Psoas muscle (tissue), 8 donors: ENCODE data around the gene SYNE2. TPM values are rescaled to one million over a fixed set of nuclear protein-coding genes. Genes with fewer than 3 reads are reported as not detected.
"Not testable (repeated sequence)": the region's sequence is repeated elsewhere in the genome, so short reads cannot be mapped to it uniquely, and the experiment has no call there.

Source experiments
- ATAC-seq, 4 donors: fragments of 200-7000 bp; cut with Tn5 transposase; one replicate each; pipeline ENCODE4 v1.9.1; 2020; ENCODE audit warnings: moderate library complexity in 3 of 4, mild to moderate bottlenecking in 2 of 4
- DNase-seq, 2 donors: peaks; one replicate each; pipeline ENCODE4 v3.0.0-alpha.2; 2020
- H3K27ac ChIP-seq: fragments of 200-600 bp; one replicate; pipeline ENCODE4 v1.8.0; 2022
- H3K27me3 ChIP-seq, 3 donors: fragments of 200-600 bp in 1 of 3; one replicate each; pipeline versions ENCODE4 v1.6.1 to v1.8.0; 2013 to 2022; ENCODE audit warnings: low read length in 2 of 3, mild to moderate bottlenecking in 2 of 3, moderate library complexity in 1 of 3; ENCODE audit not compliant: insufficient read depth in 3 of 3
- H3K36me3 ChIP-seq, 2 donors: fragments of 200-600 bp in 1 of 2; one replicate each; pipeline versions ENCODE4 v1.6.1 to v1.8.0; 2013 to 2022; ENCODE audit warnings: low read depth in 1 of 2, mild to moderate bottlenecking in 1 of 2, moderate library complexity in 1 of 2; ENCODE audit not compliant: insufficient read depth in 1 of 2
- H3K4me1 ChIP-seq: fragments of 200-600 bp; one replicate; pipeline ENCODE4 v1.8.0; 2022
- H3K4me3 ChIP-seq: fragments of 200-600 bp; one replicate; pipeline ENCODE4 v1.8.0; 2022; ENCODE audit warnings: mild to moderate bottlenecking
- H3K9me3 ChIP-seq: fragments of 200-600 bp; one replicate; pipeline ENCODE4 v1.8.0; 2022
- CTCF ChIP-seq: fragments of 200-600 bp; IDR thresholded peaks from one replicate; pipeline ENCODE4 v1.8.0; 2022; ENCODE audit warnings: antibody characterized with exemption
- WGBS, 3 donors: extraction: QIAGEN DNeasy Blood & Tissue Kit; methylation state at CpG; one replicate each; pipeline versions ENCODE4 v1.1.6 to v1.1.7; 2013; 5-methylcytosine and 5-hydroxymethylcytosine counted together
- intact Hi-C, 2 donors: fragments of 100-400 bp; cut with DNase I; formaldehyde crosslinking; loops; one replicate each; pipeline versions ENCODE4 v1.11.0 to v1.14.2; 2022
- long read RNA-seq, 2 donors: library from polyadenylated mRNA; unstranded; transcript quantifications; one replicate each; pipeline ENCODE4 v2.0.0, GENCODE V29; 2021
- polyA plus RNA-seq, 3 donors: library from polyadenylated mRNA; stranded (reverse); fragments of 200-250 nt; gene quantifications; one replicate each; pipeline ENCODE4 v1.2.3, GENCODE V29; 2013
- total RNA-seq, 4 donors: library from RNA; stranded (reverse); fragmentation: NEBNext Ultra II Directional in 2 of 4; extraction: Animal tissue kit (Norgen Biotek cat#: 25700) in 2 of 4; gene quantifications; one replicate each; pipeline versions ENCODE4 v1.2.1 to v1.2.4, GENCODE V29; 2021 to 2023
- donor health status: healthy with polysubstance abuse.
- donor health status: DM: no; HTN: no; CAD: no; lungs with moderate emphysema.
- donor health status: Bipolar disorder and iron deficiency.
- donor health status: healthy.
- donor health status: DM: yes; HTN: yes; CAD: no.
- donor health status: DM: no; HTN: no; CAD: no.
- donor health status: DM: no; HTN: no; CAD: no.
- donor health status: DM: yes; HTN: yes; CAD: no.

SYNE2 gene
- total RNA-seq (100 to 1,000 TPM in 3 of 4 donors, 10 to 100 TPM in 1; 78.3 to 239 (median 152) TPM), polyA plus RNA-seq (100 to 1,000 TPM in 2 of 3 donors, 10 to 100 TPM in 1; 23.0 to 188 (median 101) TPM)
- long read RNA-seq, donor 1, partial matches to known transcripts: 32 of 44 reads
- long read RNA-seq, donor 1, other reads (novel, unspliced or antisense): 10 of 44 reads
- long read RNA-seq, donor 2, partial matches to known transcripts: 24 of 40 reads
- long read RNA-seq, donor 2, other reads (novel, unspliced or antisense): 13 of 40 reads

GRCh38 chr14:63852817-63853731 is at the start of gene SYNE2:
Gene SYNE2 (plus strand): TSS chr14:63853004. CDS start chr14:63909149, 56,145 bp downstream.
- intact Hi-C loops: loop anchor here in 1 of 2 donors (5.0 kb wide), 3 partner anchors 44 to 99 kb away; no protein-coding TSS in a partner anchor
- DNase-seq (peak; percentile 77 to 87), ATAC-seq (peak; percentile 92 to 96 (median 94))
- Histone ChIP-seq H3K27me3 (no peaks in the 10 kb centered on the region), H3K4me1 (peaks cover 22% of the 10 kb centered on the region), H3K4me3 (peak within 1 kb of the TSS; percentile 88), H3K9me3 (no peaks in the 10 kb centered on the region), H3K27ac (peak within 1 kb of the TSS; percentile 94), H3K36me3 (no peaks in the 10 kb centered on the region)
- WGBS, 3 donors: 0 to 1% (median 1%) methylated on average over 52 to 124 of the region's 124 CpGs
- TF ChIP-seq CTCF: peak; percentile 37

GRCh38 chr14:63803221-63803791 is 49.5 kb upstream of the SYNE2 start:
- H3K4me3 ChIP-seq, H3K9me3 ChIP-seq, H3K27me3 ChIP-seq, H3K36me3 ChIP-seq, H3K4me1 ChIP-seq, H3K27ac ChIP-seq, DNase-seq, intact Hi-C loops, ATAC-seq: not testable (repeated sequence)
- WGBS, 3 donors: 92 to 94% (median 94%) methylated on average over 22 to 35 of the region's 35 CpGs

- 46 to 65% (median 59%) methylated on average over 2 of the region's 2 CpGs for WGBS, 3 donors
- H3K36me3 ChIP-seq, H3K27ac ChIP-seq, ATAC-seq, intact Hi-C loops, H3K9me3 ChIP-seq, H3K4me1 ChIP-seq, DNase-seq, H3K4me3 ChIP-seq, H3K27me3 ChIP-seq: not testable (repeated sequence)
Observed at GRCh38 chr14:63806064-63806463, 46.7 kb upstream of the SYNE2 start.

- H3K4me1 ChIP-seq, H3K36me3 ChIP-seq, H3K27me3 ChIP-seq, ATAC-seq, H3K27ac ChIP-seq, DNase-seq, H3K4me3 ChIP-seq, intact Hi-C loops, H3K9me3 ChIP-seq: not testable (repeated sequence)
- 70 to 74% (median 72%) methylated on average over 3 of the region's 3 CpGs for WGBS, 3 donors
Observed at GRCh38 chr14:63811692-63812091, 41.1 kb upstream of the SYNE2 start.

GRCh38 chr14:63833728-63834127 is 19.1 kb upstream of the SYNE2 start:
- 92 to 96% (median 95%) methylated on average over 1 of the region's 1 CpG for WGBS, 3 donors
- H3K9me3 ChIP-seq: no peaks in the 10 kb centered on the region
- TF ChIP-seq CTCF: no peak

GRCh38 chr14:63840981-63841380 is 11.8 kb upstream of the SYNE2 start:
- Histone ChIP-seq H3K4me3 (no peak overlapping the region), H3K27ac (no peak overlapping the region), H3K27me3 (no peaks in the 10 kb centered on the region), H3K9me3 (no peaks in the 10 kb centered on the region), H3K36me3 (no peaks in the 10 kb centered on the region), H3K4me1 (no peaks in the 10 kb centered on the region)
- ATAC-seq: no peak
- intact Hi-C loops: no loop called here
- peak in 1 of 2 donors; percentile 19 for DNase-seq
- 27 to 44% (median 42%) methylated on average over 1 of the region's 1 CpG for WGBS, 3 donors
- TF ChIP-seq CTCF: no peak

More at GRCh38 chr14:63833728-63834127, 19.1 kb upstream of the SYNE2 start:
- no peak for ATAC-seq
- H3K27me3 ChIP-seq: no peaks in the 10 kb centered on the region
- H3K27ac ChIP-seq: no peak overlapping the region
- intact Hi-C loops: no loop called here
- no peak overlapping the region for H3K4me3 ChIP-seq
- no peaks in the 10 kb centered on the region for H3K4me1 ChIP-seq
- no peaks in the 10 kb centered on the region for H3K36me3 ChIP-seq
- no peak for DNase-seq
